ENCODE results near the gene CPT1A.

DNA sequence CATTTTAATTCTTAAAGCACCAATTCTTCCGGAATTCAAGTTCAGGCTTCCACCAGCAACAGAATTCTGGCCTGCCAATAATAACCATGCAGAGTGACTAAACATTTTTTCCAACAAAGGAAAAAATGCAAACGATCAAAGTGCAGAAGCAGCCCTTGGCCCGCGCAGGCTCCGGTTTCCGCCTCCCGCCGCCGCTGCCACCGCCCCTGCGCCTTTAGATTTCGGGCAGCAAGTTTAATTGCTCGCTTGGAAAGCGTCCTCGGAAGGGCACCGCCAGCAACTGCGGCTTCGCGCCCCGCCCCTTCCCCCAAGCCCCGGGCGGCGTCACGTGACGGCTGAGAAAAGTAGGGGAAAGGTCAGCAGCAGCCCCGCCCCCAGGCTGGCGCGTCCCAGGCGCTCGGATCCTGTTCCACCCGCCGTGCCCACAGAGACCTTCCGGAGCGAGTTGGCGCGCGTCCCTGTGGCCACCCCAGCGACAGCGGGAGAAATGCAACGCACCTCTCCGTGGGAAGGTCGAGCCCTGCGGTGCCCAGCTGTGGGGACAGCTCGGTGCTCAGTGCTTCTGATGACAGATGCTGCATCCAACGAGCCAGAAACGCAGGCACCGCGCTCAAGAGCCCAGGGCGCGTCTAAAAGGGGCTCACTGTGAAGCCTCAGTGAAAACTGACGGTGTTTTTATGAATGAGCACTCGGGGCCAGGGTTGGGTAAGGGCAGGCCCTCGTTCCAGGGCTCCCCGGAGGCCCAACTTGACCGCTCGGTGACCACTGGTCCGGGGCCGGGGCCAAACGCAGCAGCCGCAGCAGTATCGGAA is 2.5 kb downstream of the CPT1A start:
- TF ChIP-seq, protein P1, sequence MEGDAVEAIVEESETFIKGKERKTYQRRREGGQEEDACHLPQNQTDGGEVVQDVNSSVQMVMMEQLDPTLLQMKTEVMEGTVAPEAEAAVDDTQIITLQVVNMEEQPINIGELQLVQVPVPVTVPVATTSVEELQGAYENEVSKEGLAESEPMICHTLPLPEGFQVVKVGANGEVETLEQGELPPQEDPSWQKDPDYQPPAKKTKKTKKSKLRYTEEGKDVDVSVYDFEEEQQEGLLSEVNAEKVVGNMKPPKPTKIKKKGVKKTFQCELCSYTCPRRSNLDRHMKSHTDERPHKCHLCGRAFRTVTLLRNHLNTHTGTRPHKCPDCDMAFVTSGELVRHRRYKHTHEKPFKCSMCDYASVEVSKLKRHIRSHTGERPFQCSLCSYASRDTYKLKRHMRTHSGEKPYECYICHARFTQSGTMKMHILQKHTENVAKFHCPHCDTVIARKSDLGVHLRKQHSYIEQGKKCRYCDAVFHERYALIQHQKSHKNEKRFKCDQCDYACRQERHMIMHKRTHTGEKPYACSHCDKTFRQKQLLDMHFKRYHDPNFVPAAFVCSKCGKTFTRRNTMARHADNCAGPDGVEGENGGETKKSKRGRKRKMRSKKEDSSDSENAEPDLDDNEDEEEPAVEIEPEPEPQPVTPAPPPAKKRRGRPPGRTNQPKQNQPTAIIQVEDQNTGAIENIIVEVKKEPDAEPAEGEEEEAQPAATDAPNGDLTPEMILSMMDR (optimal IDR thresholded peaks at IDR 0.05 in 1 of 3, IDR thresholded peaks at IDR 0.05 in 1 of 3, conservative IDR thresholded peaks at IDR 0.05 in 1 of 3; ENCODE audit: extremely low read depth in 1 of 3, insufficient read depth in 2 of 3, low read length in 3 of 3): peak in 1 of 3 experiments; percentile 1
- no peak for TF ChIP-seq EZH2 (IDR thresholded peaks at IDR 0.05; ENCODE audit: low read length)
